Upper lobe of left lung (tissue), 6 donors: ENCODE measurements around the gene BPNT1. TPM values are rescaled to one million over a fixed set of nuclear protein-coding genes. Genes with fewer than 3 reads are reported as not detected.

Experiments used
- ATAC-seq, 2 donors: fragments of 200-7000 bp; cut with Tn5 transposase; one replicate each; pipeline ENCODE4 v1.9.1; 2022; ENCODE audit warnings: mild to moderate bottlenecking in 2 of 2, moderate library complexity in 2 of 2; ENCODE audit not compliant: low FRiP score in 2 of 2
- DNase-seq, 2 donors: peaks; one replicate each; pipeline ENCODE4 v3.0.0-alpha.2; 2019 to 2020
- H3K27ac ChIP-seq, 4 donors: fragments of 200-600 bp; sonication (generic); one replicate each; pipeline ENCODE4 v1.5.1; 2016 to 2019
- H3K27me3 ChIP-seq, 4 donors: fragments of 200-600 bp; sonication (generic); one replicate each; pipeline ENCODE4 v1.5.1; 2017 to 2019
- H3K36me3 ChIP-seq, 4 donors: fragments of 200-600 bp; sonication (generic); one replicate each; pipeline ENCODE4 v1.5.1; 2016 to 2019
- H3K4me1 ChIP-seq, 4 donors: fragments of 200-600 bp; sonication (generic); one replicate each; pipeline ENCODE4 v1.5.1; 2018 to 2019
- H3K4me3 ChIP-seq, 4 donors: fragments of 200-600 bp; sonication (generic); one replicate each; pipeline ENCODE4 v1.5.1; 2017 to 2019; ENCODE audit warnings: mild to moderate bottlenecking in 2 of 4, moderate library complexity in 1 of 4
- H3K9me3 ChIP-seq, 4 donors: fragments of 200-600 bp; sonication (generic); one replicate each; pipeline ENCODE4 v1.5.1; 2018 to 2019
- CTCF ChIP-seq, 6 experiments: fragments of 450-650 bp in 4 of 6; fragments of 200-600 bp in 2 of 6; sonication (generic) in 2 of 6; IDR thresholded peaks; one replicate each; pipeline ENCODE4 v1.5.1; 2016 to 2019; ENCODE audit warnings: antibody characterized with exemption in 6 of 6
- EP300 ChIP-seq, 4 donors: sonication (generic); formaldehyde crosslinking; IDR thresholded peaks; one replicate each; pipeline ENCODE4 v1.5.1; 2017; ENCODE audit warnings: antibody characterized with exemption in 4 of 4, control low read depth in 2 of 4
- POLR2A ChIP-seq, 4 donors: fragments of 450-650 bp; IDR thresholded peaks; one replicate each; pipeline ENCODE4 v1.5.1; 2016 to 2017; ENCODE audit warnings: antibody characterized with exemption in 4 of 4, mild to moderate bottlenecking in 2 of 4
- POLR2AphosphoS5 ChIP-seq, 2 donors: sonication (generic); formaldehyde crosslinking; IDR thresholded peaks; one replicate each; pipeline ENCODE4 v1.5.1; 2017; ENCODE audit warnings: antibody characterized with exemption in 2 of 2
- WGBS, 2 donors: methylation state at CpG; one replicate each; pipeline ENCODE4 v1.1.5; 2017 to 2018; 5-methylcytosine and 5-hydroxymethylcytosine counted together
- small RNA-seq, 4 donors: library from RNA; depleted of rRNA; stranded (forward); fragments of <200 nt; gene quantifications; one replicate each; pipeline ENCODE3, GENCODE V24; 2016
- total RNA-seq, 6 donors: library from RNA; depleted of rRNA in 4 of 6; stranded (reverse); fragments of >200 nt in 4 of 6; gene quantifications; one replicate each; pipeline versions ENCODE4 v1.1.0 to v1.2.1, GENCODE V29; 2016 to 2021
- donor health status: DM: no; HTN: no; CAD: no; lungs with moderate emphysema.
- donor health status: DM: no; HTN: yes; CAD: no; lungs with severe emphysema.

BPNT1 gene
- total RNA-seq, 6 donors from 2014 or later = 14.7 to 23.9 (median 21.7) TPM

DNA sequence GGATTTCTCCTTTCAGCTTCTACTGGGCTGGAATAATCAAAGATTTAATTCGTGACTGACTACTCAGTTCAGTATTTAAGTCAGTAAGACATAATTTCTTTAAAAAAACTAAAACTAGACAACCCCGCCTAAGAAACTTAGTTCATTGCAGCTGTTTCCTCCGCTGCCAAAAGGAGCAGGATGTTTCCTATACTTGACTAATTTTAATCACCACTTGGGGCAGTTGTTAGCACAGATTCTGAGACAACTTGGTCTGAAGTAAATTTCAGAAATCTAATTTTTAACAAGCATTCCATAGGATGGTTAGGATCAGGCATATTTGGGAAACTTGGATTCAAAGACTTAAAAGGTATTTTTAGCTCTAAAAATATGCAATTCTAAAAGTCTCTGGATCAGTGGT is 77.3 kb downstream of the BPNT1 start:
- peaks cover 7 to 95% (median 44%) of the 10 kb centered on the region in 4 donors for H3K36me3 ChIP-seq
- WGBS, 2 donors = 42 to 64% methylated on average over 3 of the region's 3 CpGs
- H3K27me3 ChIP-seq = no peaks in the 10 kb centered on the region
- no peak overlapping the region for H3K27ac ChIP-seq
- TF ChIP-seq CTCF (IDR thresholded peaks at IDR 0.05) (no peak), POLR2A (IDR thresholded peaks at IDR 0.05) (no peak), POLR2AphosphoS5 (IDR thresholded peaks at IDR 0.05) (no peak)
- ATAC-seq = no peak
- no peaks in the 10 kb centered on the region for H3K9me3 ChIP-seq
- H3K4me1 ChIP-seq = no peaks in the 10 kb centered on the region
- no peak overlapping the region for H3K4me3 ChIP-seq
- DNase-seq = no peak

DNA sequence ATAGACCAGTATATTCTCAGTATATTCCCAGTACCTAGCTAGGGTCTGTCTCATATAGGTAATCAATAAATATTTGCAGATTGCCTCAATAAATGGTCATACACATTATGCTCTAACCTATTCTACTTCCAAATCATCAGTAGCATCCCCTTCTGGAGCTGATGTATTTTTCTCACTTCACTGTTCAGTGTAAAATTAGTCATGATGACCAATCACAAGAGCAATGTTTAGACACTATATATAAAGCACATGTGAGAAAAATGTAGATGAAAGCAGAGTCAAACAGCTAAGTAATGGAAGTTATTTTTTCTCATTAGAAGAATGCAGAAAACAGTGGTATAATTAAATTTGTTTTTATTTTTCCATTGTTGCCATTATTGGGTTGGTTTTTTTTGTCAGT is 78.0 kb downstream of the BPNT1 start:
- no peak for ATAC-seq
- H3K4me1 ChIP-seq = no peaks in the 10 kb centered on the region
- no peaks in the 10 kb centered on the region for H3K9me3 ChIP-seq
- H3K27me3 ChIP-seq = no peaks in the 10 kb centered on the region
- TF ChIP-seq POLR2AphosphoS5 (IDR thresholded peaks at IDR 0.05) (no peak), POLR2A (IDR thresholded peaks at IDR 0.05) (no peak), CTCF (IDR thresholded peaks at IDR 0.05) (no peak), EP300 (IDR thresholded peaks at IDR 0.05) (no peak)
- H3K4me3 ChIP-seq = no peak overlapping the region
- no peak for DNase-seq
- H3K27ac ChIP-seq = no peak overlapping the region
- peaks cover 8 to 95% (median 45%) of the 10 kb centered on the region in 4 donors for H3K36me3 ChIP-seq

Small RNAs within 50 kb of the gene (small RNA-seq; reads per million reads assigned to genes)
- gene MIR194-1 (0.13 to 0.72 (median 0.48) reads per million in 4 donors), gene MIR215 (0.92 to 12.8 (median 3.3) reads per million in 4 donors)

Other genes with a start within 250 kb of the BPNT1 start
- not detected for gene SLC30A10, start 161.2 kb downstream of the BPNT1 start, total RNA-seq
- 10 to 100 TPM; 21.0 to 77.2 (median 45.6) TPM for gene EPRS1, start 43.3 kb downstream of the BPNT1 start, total RNA-seq
- 10 to 100 TPM; 17.8 to 66.7 (median 48.8) TPM for gene IARS2, start 4.3 kb upstream of the BPNT1 start, total RNA-seq
- 10 to 100 TPM in 5 of 6 donors, 1 to 10 TPM in 1; 9.1 to 35.8 (median 27.1) TPM for gene RAB3GAP2, start 182.7 kb upstream of the BPNT1 start, total RNA-seq